ENCODE results near the gene KRTAP9-7.

The KRTAP9-7 gene

DNA sequence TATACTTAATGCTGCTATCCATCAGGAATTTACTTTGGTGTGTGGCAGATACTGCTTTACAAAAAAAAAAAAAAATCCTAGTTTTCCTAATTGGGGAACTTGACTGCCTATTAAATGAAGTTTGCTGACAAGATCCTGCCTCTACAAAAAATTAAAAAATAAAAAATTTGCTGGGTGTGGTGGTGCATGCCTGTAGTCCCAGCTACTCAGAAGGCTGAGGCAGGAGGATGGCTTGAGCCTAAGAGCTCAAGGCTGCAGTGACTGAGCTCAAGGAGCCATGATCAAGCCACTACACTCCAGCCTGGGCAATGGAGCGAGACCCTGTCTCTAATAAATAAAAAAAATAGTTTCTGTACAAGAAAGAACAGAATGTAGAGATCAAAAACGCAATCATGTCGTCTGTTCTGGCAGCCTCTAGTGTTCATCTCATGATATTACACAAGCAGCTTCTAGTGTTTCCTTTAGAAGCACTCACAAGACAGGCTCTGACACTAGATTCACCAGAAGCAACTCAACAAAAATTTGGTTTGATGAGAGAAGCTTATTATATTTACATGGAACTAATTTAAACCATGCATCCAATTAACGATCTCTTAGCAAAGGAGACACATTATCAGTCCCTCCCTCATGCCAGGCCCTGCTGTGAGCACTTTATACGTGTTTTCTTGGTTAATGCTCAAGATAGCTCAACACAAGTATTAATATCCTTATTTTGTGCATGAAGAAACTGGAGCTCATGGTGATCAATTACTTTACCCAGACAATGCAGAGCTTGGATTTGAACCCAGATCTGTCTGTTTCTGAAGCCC, 46.8 kb downstream of the KRTAP9-7 start:
- DNase-seq (ENCODE audit: low spot score), result peak; percentile 67

DNA sequence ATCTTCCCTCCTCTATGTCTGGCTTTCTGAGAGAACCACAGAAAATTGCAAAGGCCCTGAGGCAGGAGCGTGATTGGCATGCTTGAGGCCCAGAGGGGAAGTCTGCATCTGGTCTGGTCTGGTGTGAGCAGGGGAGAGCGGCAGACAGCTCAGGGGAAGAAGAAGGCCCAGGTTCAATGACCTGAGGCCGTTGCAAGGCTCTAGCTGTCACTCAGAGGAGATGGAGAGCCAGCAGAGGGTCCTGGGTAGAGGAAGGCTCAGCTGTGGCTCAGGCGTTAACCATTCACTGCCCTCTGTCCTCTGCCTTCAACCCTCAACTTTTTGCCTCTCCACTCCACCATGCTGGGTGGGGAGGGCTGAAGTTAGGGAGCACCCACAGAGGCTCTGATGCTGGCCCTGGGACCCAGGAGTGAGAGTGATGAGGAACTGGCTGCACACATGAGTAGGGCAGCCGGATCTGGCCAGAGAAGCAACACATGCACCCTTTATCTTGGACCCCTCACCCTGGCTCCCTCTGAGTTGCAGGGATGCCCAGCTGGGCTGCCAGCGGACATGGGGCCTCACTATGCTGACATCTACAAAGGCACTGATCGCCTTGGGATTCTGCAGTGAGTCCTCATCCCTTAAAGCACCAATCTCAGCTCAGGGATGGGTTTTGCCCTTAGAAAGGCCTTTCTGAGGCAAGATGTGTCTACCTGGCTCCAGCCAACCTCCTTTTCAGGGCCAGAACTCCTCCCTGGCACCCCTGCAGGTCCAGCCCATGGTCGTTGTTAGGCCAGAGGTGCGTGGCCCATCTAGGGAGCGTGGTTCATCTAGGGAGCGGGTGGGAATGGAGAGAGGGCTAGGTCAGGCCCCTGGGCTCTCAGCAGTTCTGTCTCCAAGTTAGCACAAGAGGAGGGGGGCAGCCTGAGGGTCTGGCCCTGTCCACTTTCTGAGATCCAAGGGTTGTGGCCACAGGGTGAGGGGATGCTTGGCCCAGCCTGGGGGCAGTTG, 47.7 kb downstream of the KRTAP9-7 start:
- DNase-seq (ENCODE audit: low spot score), result no peak

DNA sequence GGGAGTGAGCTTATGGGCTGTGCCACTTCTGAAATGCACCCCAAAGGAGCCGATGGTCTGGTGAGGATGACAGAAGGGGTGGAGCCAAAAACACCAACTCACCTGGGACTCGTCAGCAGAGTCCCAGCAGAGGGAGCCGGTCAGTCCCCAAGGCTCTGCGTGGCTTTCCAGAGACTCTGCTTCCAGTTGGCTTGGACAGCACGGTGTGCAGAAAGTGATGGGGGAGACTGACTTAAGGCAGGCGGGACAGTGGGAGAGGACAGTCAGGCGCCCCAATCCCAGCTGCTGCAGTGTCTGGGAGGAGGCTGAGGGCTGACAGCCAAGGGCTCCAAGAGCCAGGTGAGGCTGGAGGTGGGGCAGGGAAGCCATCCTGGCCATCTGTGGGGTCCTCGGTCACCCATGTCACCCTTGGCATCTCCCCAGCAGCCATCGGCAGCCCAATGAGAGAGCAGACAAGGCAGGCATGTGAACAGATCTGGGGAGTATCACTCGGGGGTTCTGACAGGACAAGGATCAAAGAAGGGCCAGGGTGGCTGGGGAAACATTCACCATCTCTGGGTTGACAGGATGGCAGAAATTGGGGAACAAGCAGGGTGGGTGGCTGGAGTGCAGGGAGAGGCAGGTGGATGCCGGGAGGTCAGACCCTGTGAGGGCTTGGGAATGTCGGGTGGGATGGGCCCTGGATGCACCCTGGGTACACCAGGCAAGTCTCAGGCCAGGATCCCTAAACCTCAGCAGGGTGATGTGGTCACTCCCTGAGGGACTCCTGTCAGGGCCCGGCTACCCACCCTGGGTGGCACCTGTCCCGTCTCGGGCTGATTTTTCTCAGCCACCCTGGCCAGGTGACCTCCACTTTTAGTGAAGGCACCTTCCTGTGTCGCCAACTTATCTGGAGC, 48.9 kb downstream of the KRTAP9-7 start:
- peak; percentile 74 for DNase-seq (ENCODE audit: low spot score)

- no peak for DNase-seq (ENCODE audit: low spot score)
Measured at GRCh38 chr17:41325126-41325525, 49.6 kb downstream of the KRTAP9-7 start.

- DNase-seq (ENCODE audit: low spot score), result no peak
Measured at GRCh38 chr17:41325611-41326010, 50.1 kb downstream of the KRTAP9-7 start.

Data from SW480 (cell line).